IMR-90 (cell line): ENCODE data around the gene CAMTA1.

Experiments
- MXI1 ChIP-seq: IDR thresholded peaks from 2 replicates; pipeline ENCODE4 v1.6.1; 2012; ENCODE audit warnings: low read depth, mild to moderate bottlenecking, low read length, moderate library complexity, borderline replicate concordance
- POLR2A ChIP-seq: IDR thresholded peaks from 2 replicates; pipeline ENCODE4 v1.6.1; 2012; ENCODE audit warnings: mild to moderate bottlenecking, low read depth, low read length
- RCOR1 ChIP-seq: IDR thresholded peaks from 2 replicates; pipeline ENCODE4 v1.6.1; 2012; ENCODE audit warnings: mild to moderate bottlenecking, low read length, improper control_type of control experiment; ENCODE audit not compliant: insufficient replicate concordance
- TF ChIP-seq, protein P1 (sequence below): conservative IDR thresholded peaks from 2 replicates; pipeline ENCODE4 v1.5.1; 2012; ENCODE audit warnings: mild to moderate bottlenecking, low read depth, low read length, improper control_type of control experiment

DNA sequence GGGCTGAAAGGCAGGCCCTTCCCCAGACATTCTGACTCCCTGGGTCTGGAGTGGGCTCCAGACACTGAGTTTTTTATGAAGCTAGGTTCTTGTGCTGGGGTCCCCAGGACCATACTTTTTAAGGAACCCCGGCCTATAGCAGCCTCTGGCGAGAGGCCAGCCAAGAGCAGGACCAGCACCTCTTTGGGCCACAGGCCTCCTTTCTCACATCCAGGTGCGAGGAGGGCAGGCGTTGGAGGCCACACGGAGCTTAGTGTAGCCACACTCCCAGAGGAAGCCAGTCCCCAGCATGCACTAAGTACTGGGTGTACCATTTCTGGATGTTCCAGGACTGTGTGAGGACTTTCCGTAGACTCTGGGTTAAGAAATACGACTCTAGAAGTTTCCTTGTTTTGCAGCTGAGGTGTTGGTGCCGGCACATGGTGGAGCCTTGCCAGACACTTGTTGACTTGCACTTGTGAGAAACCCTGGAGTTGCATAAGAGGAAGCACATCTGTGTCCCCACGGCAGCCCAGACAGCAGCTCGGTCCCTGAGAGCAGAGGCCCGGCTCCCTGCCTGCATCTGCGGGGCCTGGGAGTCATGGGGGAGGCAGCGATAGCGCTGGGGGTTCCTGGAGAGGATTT, 863.6 kb downstream of the CAMTA1 start:
- TF ChIP-seq, protein P1, sequence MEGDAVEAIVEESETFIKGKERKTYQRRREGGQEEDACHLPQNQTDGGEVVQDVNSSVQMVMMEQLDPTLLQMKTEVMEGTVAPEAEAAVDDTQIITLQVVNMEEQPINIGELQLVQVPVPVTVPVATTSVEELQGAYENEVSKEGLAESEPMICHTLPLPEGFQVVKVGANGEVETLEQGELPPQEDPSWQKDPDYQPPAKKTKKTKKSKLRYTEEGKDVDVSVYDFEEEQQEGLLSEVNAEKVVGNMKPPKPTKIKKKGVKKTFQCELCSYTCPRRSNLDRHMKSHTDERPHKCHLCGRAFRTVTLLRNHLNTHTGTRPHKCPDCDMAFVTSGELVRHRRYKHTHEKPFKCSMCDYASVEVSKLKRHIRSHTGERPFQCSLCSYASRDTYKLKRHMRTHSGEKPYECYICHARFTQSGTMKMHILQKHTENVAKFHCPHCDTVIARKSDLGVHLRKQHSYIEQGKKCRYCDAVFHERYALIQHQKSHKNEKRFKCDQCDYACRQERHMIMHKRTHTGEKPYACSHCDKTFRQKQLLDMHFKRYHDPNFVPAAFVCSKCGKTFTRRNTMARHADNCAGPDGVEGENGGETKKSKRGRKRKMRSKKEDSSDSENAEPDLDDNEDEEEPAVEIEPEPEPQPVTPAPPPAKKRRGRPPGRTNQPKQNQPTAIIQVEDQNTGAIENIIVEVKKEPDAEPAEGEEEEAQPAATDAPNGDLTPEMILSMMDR: no peak
- TF ChIP-seq POLR2A (no peak), MXI1 (no peak), RCOR1 (no peak)
